Heart left ventricle (tissue), 16 donors: ENCODE data around the gene UBE2L3. TPM values are rescaled to one million over a fixed set of nuclear protein-coding genes. Genes with fewer than 3 reads are reported as not detected.

Experiments used
- ATAC-seq, 4 donors: fragments of 200-7000 bp; cut with Tn5 transposase; one replicate each; pipeline ENCODE4 v1.9.1; 2020 to 2022; ENCODE audit warnings: moderate library complexity in 4 of 4, mild to moderate bottlenecking in 3 of 4, moderate number of reproducible peaks in 1 of 4
- DNase-seq, 5 donors: peaks; one replicate each; pipeline ENCODE4 v3.0.0-alpha.2; 2020
- H3K27ac ChIP-seq, 12 donors: fragments of 200-600 bp; sonication (generic) in 4 of 12; one replicate each; pipeline versions ENCODE4 v1.5.0 to v1.8.0; 2016 to 2022; ENCODE audit warnings: mild to moderate bottlenecking in 2 of 12
- H3K27me3 ChIP-seq, 9 donors: fragments of 200-600 bp; sonication (generic) in 2 of 9; one replicate each; pipeline versions ENCODE4 v1.5.1 to v1.8.0; 2016 to 2022; ENCODE audit warnings: mild to moderate bottlenecking in 3 of 9
- H3K36me3 ChIP-seq, 9 donors: fragments of 200-600 bp; sonication (generic) in 2 of 9; one replicate each; pipeline versions ENCODE4 v1.5.0 to v1.8.0; 2018 to 2022; ENCODE audit warnings: mild to moderate bottlenecking in 2 of 9
- H3K4me1 ChIP-seq, 12 donors: fragments of 200-600 bp; sonication (generic) in 4 of 12; one replicate each; pipeline versions ENCODE4 v1.5.0 to v1.8.0; 2016 to 2022; ENCODE audit warnings: mild to moderate bottlenecking in 3 of 12
- H3K4me3 ChIP-seq, 12 donors: fragments of 200-600 bp; sonication (generic) in 4 of 12; one replicate each; pipeline versions ENCODE4 v1.5.0 to v1.8.0; 2017 to 2022; ENCODE audit warnings: mild to moderate bottlenecking in 9 of 12, moderate library complexity in 4 of 12
- H3K9me3 ChIP-seq, 12 donors: fragments of 200-600 bp; sonication (generic) in 4 of 12; one replicate each; pipeline versions ENCODE4 v1.5.0 to v1.8.0; 2016 to 2022; ENCODE audit warnings: mild to moderate bottlenecking in 1 of 12
- CTCF ChIP-seq, 12 donors: fragments of 200-600 bp; sonication (generic) in 4 of 12; IDR thresholded peaks; one replicate each; pipeline versions ENCODE4 v1.5.0 to v1.8.0; 2018 to 2022; ENCODE audit warnings: antibody characterized with exemption in 12 of 12, mild to moderate bottlenecking in 5 of 12
- POLR2A ChIP-seq, 2 donors: fragments of 450-650 bp; IDR thresholded peaks; one replicate each; pipeline ENCODE4 v1.6.1; 2017; ENCODE audit warnings: antibody characterized with exemption in 2 of 2, mild to moderate bottlenecking in 2 of 2, moderate library complexity in 2 of 2
- WGBS, 4 donors: extraction: QIAGEN DNeasy Blood & Tissue Kit in 2 of 4; methylation state at CpG; one replicate each; pipeline versions ENCODE4 v1.1.5 to v1.1.7; 2013 to 2018; 5-methylcytosine and 5-hydroxymethylcytosine counted together
- intact Hi-C, 10 donors: fragments of 100-400 bp; cut with DNase I; formaldehyde crosslinking; loops; one replicate each; pipeline versions ENCODE4 v1.11.1 to v1.14.2; 2022
- polyA plus RNA-seq, 2 donors: library from polyadenylated mRNA; stranded (reverse); fragments of 200-250 nt; gene quantifications; one replicate each; pipeline ENCODE4 v1.2.3, GENCODE V29; 2013
- total RNA-seq, 9 donors: library from RNA; depleted of rRNA in 2 of 9; stranded (reverse); fragments of >200 nt in 2 of 9; fragmentation: NEBNext Ultra II Directional in 3 of 9; extraction: Animal tissue kit (Norgen Biotek cat#: 25700) in 3 of 9; gene quantifications; one replicate each; pipeline versions ENCODE4 v1.1.0 to v1.2.4, GENCODE V29; 2016 to 2023
- donor health status: ischemic (EF 13 %, LVEDD 7.1; RV severe dilation, severe dysfunction).
- donor health status: healthy with polysubstance abuse.
- donor health status: DM: no; HTN: yes; CAD: no.
- donor health status: DM: no; HTN: no; CAD: no.
- donor health status: ischemic (EF 25% LVEDD 6.9; RV normal size, moderate dysfunction).
- donor health status: ischemic (EF 25% LVEDD 5.7; RV mildly dilated, moderate dysfunction).
- donor health status: healthy.
- donor health status: DM: yes; HTN: yes; CAD: no.
- donor health status: ischemic (EF 35%, LVEDD 5.7; RV mildly dilated, moderate dysfunction).
- donor health status: nonischemic (EF 11% LVEDD 7.7; RV severe dilation, severe dysfunction).
- donor health status: DM: yes; HTN: yes; CAD: no.
- donor health status: PGD.
- donor health status: ischemic (EF 29% LVEDD 5.4; RV normal size, mild dysfunction).
- donor health status: nonischemic (EF 23%, LVEDD 6.1; RV moderate dilation, normal function).

Gene UBE2L3
- total and polyA plus RNA-seq, 11 donors: 42.9 to 73.1 (median 54.7) TPM

DNA sequence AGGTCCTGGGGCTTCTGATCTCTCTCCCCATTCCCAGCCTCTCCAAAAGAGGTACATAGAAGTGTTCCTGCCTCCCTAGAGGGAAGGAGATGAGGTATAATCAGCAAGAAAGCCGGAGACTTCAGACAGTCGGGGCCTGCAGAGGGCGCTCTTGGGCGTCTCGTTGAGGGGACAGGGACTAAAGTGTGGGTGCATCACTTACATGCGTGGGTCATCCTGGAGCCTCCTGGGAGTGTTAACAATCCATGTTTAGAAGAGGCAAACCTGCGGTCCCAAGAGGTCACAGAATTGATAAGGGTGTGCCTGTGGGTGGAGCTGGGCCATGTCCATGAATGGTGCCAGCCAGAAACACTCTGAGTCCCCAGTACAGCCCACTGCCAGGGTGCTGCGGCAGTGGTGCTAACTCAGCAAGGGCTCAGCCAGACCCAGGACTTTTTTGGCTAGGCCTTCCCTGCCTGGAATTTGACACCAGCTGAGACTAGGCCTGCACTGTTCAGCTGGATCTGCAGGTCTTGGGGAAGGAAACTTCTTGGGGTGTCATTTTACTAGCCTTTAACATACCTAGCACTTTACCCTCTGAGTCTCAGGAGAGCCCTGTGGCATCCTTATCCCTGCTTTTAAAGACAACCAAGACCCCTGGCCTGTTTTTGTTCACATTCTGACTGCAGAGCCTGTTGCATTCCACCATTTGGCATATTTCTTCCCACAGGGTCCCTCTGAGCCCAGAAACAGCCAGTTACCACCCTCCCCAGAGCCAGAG lies 56.8 kb downstream of the UBE2L3 start:
- TF ChIP-seq CTCF (IDR thresholded peaks at IDR 0.05): peak in 8 of 12 donors; percentile 9 to 50 (median 26)
- TF ChIP-seq POLR2A (IDR thresholded peaks at IDR 0.05): no peak
- Histone ChIP-seq H3K4me1 (peaks cover 0 to 76% (median 32%) of the 10 kb centered on the region in 12 donors), H3K27ac (peak overlapping the region in 6 of 12 donors; percentile 1 to 37 (median 22)), H3K27me3 (no peaks in the 10 kb centered on the region), H3K9me3 (no peaks in the 10 kb centered on the region), H3K4me3 (no peak overlapping the region), H3K36me3 (peaks cover 0 to 48% (median 8%) of the 10 kb centered on the region in 9 donors)
- WGBS, 4 donors: 41 to 57% (median 52%) methylated on average over 7 to 8 of the region's 8 CpGs
- ATAC-seq (peak; percentile 56 to 79 (median 59)), DNase-seq (peak in 2 of 5 donors; percentile 50 to 68)
- intact Hi-C loops: loop anchor here in 2 of 10 donors (5.0 kb wide), 1 partner anchor 52 kb away; no protein-coding TSS in a partner anchor

DNA sequence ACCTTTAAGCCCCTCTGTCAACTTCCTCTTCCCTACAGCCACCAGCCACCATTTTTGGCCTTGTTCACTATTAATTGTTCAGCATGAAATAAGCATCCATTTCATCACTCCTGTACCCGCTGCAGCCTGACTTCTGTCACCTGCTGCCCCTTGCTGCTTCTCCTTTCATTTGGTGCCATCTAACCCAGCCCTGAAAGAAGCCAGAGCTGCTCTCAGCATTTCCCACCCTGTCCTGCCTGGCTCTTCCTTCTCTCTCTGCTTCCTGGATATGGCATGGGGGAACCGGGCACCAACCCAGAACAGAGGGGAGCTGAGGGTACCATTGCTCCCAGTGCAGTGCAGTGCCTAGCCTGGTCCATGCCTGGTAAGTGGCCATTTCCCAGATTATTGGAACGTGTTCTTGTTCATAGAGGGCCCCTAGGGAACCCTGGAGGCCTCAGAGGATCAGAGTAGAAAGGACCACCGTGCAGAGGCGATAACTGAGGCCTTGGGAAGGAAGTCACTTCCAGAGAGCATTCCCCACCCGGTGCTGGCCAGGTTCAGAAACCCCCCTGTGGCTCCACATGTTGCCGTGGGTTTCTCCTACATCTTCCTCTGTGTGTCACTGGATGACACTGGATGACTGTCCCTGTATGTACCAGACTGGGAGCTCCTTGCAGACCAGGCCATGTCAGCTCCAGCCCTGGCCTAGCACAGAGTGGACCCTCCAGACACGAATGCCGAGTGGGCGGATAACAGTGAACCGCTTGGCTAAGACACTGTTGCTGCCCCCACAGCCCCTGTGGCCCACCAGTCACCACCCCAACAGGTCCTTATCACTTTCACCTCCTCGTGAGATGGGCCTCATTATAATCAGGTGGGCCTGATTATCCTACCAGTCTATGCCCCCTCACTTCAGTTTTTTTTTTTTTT lies 57.6 kb downstream of the UBE2L3 start:
- peak overlapping the region in 3 of 12 donors; percentile 20 to 37 (median 23) for H3K27ac ChIP-seq
- TF ChIP-seq POLR2A (IDR thresholded peaks at IDR 0.05) (no peak), CTCF (IDR thresholded peaks at IDR 0.05) (no peak)
- ATAC-seq (no peak), DNase-seq (no peak)
- H3K4me3 ChIP-seq: no peak overlapping the region
- no peaks in the 10 kb centered on the region for H3K27me3 ChIP-seq
- no peaks in the 10 kb centered on the region for H3K9me3 ChIP-seq
- peaks cover 0 to 76% (median 31%) of the 10 kb centered on the region in 12 donors for H3K4me1 ChIP-seq
- intact Hi-C loops: loop anchor here in 2 of 10 donors (5.0 kb wide), 2 partner anchors 33 to 53 kb away; no protein-coding TSS in a partner anchor
- H3K36me3 ChIP-seq: peaks cover 0 to 48% (median 8%) of the 10 kb centered on the region in 9 donors
- WGBS, 4 donors: 74 to 83% (median 79%) methylated on average over 12 of the region's 12 CpGs

DNA sequence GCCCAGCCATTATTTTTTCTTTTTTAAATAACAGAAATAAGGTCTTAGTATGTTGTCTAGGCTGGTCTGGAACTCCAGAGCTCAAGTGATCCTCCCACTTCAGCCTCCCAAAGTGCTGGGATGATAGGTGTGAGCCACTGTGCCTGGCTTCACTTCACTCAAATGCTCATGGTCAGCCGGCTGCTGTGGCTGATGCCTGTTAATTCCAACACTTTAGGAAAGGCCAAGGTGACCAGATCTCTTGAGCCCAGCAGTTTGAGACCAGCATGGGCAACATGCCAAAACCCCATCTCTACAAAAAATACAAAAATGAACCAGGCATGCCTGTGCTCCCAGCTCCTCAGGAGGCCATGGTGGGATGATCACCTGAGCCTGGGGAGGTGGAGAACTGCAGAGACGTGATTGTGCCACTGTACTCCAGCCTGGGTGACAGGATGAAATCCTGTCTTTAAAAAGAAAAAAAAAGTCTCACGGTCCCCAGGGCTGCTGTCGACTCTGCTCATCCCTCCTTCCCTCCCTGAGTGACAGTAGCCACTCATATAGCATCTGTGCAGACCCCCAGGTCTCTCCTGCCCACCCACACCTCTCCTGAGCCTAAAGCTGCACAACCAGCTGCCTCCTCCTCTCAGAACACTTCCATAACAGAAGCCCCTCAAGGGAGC lies 58.7 kb downstream of the UBE2L3 start:
- Histone ChIP-seq H3K27me3 (no peaks in the 10 kb centered on the region), H3K27ac (no peak overlapping the region), H3K4me3 (no peak overlapping the region), H3K4me1 (peaks cover 0 to 67% (median 30%) of the 10 kb centered on the region in 12 donors), H3K36me3 (peaks cover 0 to 48% (median 8%) of the 10 kb centered on the region in 9 donors), H3K9me3 (no peaks in the 10 kb centered on the region)
- no peak for ATAC-seq
- TF ChIP-seq CTCF (IDR thresholded peaks at IDR 0.05) (no peak), POLR2A (IDR thresholded peaks at IDR 0.05) (no peak)
- no peak for DNase-seq
- intact Hi-C loops: loop anchor here in 1 of 10 donors (5.0 kb wide), 1 partner anchor 34 kb away; no protein-coding TSS in a partner anchor
- 68 to 74% (median 69%) methylated on average over 4 of the region's 4 CpGs for WGBS, 4 donors
